HepG2 (cell line): ENCODE results near the gene SPRYD3. TPM values are rescaled to one million over a fixed set of nuclear protein-coding genes. Genes with fewer than 3 reads are reported as not detected.

Source experiments
- ATAD3A ChIP-seq: sonication (generic); formaldehyde crosslinking; IDR thresholded peaks from 2 replicates; pipeline ENCODE4 v1.4.0; 2020; ENCODE audit warnings: missing genetic modification reagents
- BHLHE40 ChIP-seq: IDR thresholded peaks from 2 replicates; pipeline ENCODE4 v1.6.1; 2011; ENCODE audit warnings: low read length, improper control_type of control experiment
- DMAP1 ChIP-seq: IDR thresholded peaks from 2 replicates; pipeline ENCODE4 v1.6.1; 2016
- HOMEZ ChIP-seq: IDR thresholded peaks from 2 replicates; pipeline ENCODE4 v1.6.1; 2016; ENCODE audit warnings: low read depth
- KMT2B ChIP-seq: IDR thresholded peaks from 2 replicates; pipeline ENCODE4 v1.6.1; 2016; ENCODE audit warnings: missing genetic modification reagents, missing compliant biosample characterization
- MTF1 ChIP-seq: sonication (generic); formaldehyde crosslinking; IDR thresholded peaks from 2 replicates; pipeline ENCODE4 v1.5.0; 2020; ENCODE audit warnings: missing genetic modification reagents
- MTF2 ChIP-seq: sonication (generic); formaldehyde crosslinking; IDR thresholded peaks from 2 replicates; pipeline ENCODE4 v1.5.0; 2020; ENCODE audit warnings: missing genetic modification reagents, borderline replicate concordance
- NR2C2 ChIP-seq: sonication (generic); formaldehyde crosslinking; IDR thresholded peaks from 2 replicates; pipeline ENCODE4 v1.4.0; 2020; ENCODE audit warnings: missing genetic modification reagents, mild to moderate bottlenecking, moderate library complexity, borderline replicate concordance
- PAF1 ChIP-seq: IDR thresholded peaks from 2 replicates; pipeline ENCODE4 v1.6.1; 2016; ENCODE audit warnings: missing genetic modification reagents, missing compliant biosample characterization
- PREB ChIP-seq: sonication (generic); formaldehyde crosslinking; IDR thresholded peaks from 2 replicates; pipeline ENCODE4 v1.4.0; 2020; ENCODE audit warnings: missing genetic modification reagents
- THAP11 ChIP-seq: IDR thresholded peaks from 2 replicates; pipeline ENCODE4 v1.6.1; 2016; ENCODE audit warnings: missing biosample characterization, missing genetic modification reagents
- TMF1 ChIP-seq: sonication (generic); formaldehyde crosslinking; IDR thresholded peaks from 2 replicates; pipeline ENCODE4 v1.8.1; 2022; ENCODE audit warnings: low read depth, missing genetic modification reagents
- XBP1 ChIP-seq: sonication (generic); formaldehyde crosslinking; IDR thresholded peaks from 2 replicates; pipeline ENCODE4 v1.5.0; 2020; ENCODE audit warnings: missing genetic modification reagents
- ZBTB26 ChIP-seq: IDR thresholded peaks from 2 replicates; pipeline ENCODE4 v1.6.1; 2016; ENCODE audit warnings: missing compliant biosample characterization, missing genetic modification reagents, borderline replicate concordance
- ZNF3 ChIP-seq: IDR thresholded peaks from 2 replicates; pipeline ENCODE4 v1.7.0; 2017; ENCODE audit warnings: inconsistent platforms
- ZNF331 ChIP-seq: sonication (generic); formaldehyde crosslinking; IDR thresholded peaks from 2 replicates; pipeline ENCODE4 v1.4.0; 2020; ENCODE audit warnings: missing genetic modification reagents
- ZNF333 ChIP-seq: sonication (generic); formaldehyde crosslinking; IDR thresholded peaks from 2 replicates; pipeline ENCODE4 v1.4.0; 2020; ENCODE audit warnings: mild to moderate bottlenecking, missing genetic modification reagents, borderline replicate concordance
- ZNF460 ChIP-seq: sonication (generic); formaldehyde crosslinking; IDR thresholded peaks from 2 replicates; pipeline ENCODE4 v1.5.1; 2020; ENCODE audit warnings: missing genetic modification reagents, mild to moderate bottlenecking, borderline replicate concordance
- ZNF616 ChIP-seq: sonication (generic); formaldehyde crosslinking; IDR thresholded peaks from 2 replicates; pipeline ENCODE4 v1.5.0; 2020; ENCODE audit warnings: low read depth, mild to moderate bottlenecking, missing genetic modification reagents
- ZNF713 ChIP-seq: sonication (generic); formaldehyde crosslinking; IDR thresholded peaks from 2 replicates; pipeline ENCODE4 v1.4.0; 2020; ENCODE audit warnings: mild to moderate bottlenecking, missing genetic modification reagents
- ZNF781 ChIP-seq: sonication (generic); formaldehyde crosslinking; IDR thresholded peaks from 2 replicates; pipeline ENCODE4 v1.5.1; 2020; ENCODE audit warnings: borderline replicate concordance, mild to moderate bottlenecking, missing genetic modification reagents; ENCODE audit errors: not compliant biosample characterization
- polyA plus RNA-seq, 8 experiments: library from polyadenylated mRNA; depleted of rRNA in 3 of 8; stranded (reverse) in 7 of 8; unstranded in 1 of 8; fragments of >200 nt; fragmentation: Illumina TruSeq in 4 of 8; extraction: Trizol in 4 of 8; gene quantifications; 2 replicates each; pipeline versions ENCODE4 v1.2.1 to v1.2.3, GENCODE V29; 2011 to 2016; ENCODE audit warnings: low read depth in 4 of 8, missing spikeins in 1 of 8, mixed read lengths in 1 of 8; ENCODE audit not compliant: insufficient read depth in 1 of 8
- total RNA-seq, 5 experiments: library from RNA; depleted of rRNA; stranded (reverse); fragments of >200 nt; fragmentation: Illumina TruSeq; extraction: Trizol; gene quantifications; 2 replicates each; pipeline ENCODE4 v1.2.3, GENCODE V29; 2016; ENCODE audit warnings: low read depth in 1 of 5
- TF ChIP-seq, protein P1 (sequence below): sonication (generic); formaldehyde crosslinking; IDR thresholded peaks from 2 replicates; pipeline ENCODE4 v1.5.1; 2020; ENCODE audit warnings: missing genetic modification reagents, mild to moderate bottlenecking, borderline replicate concordance
- TF ChIP-seq, protein P2 (sequence below): sonication (generic); formaldehyde crosslinking; IDR thresholded peaks from 2 replicates; pipeline ENCODE4 v1.4.0; 2020; ENCODE audit warnings: missing genetic modification reagents, borderline replicate concordance

SPRYD3 gene
- total and polyA plus RNA-seq, 2 of the 13 experiments (the other 11 are each of a cell fraction or from before 2014, with no cell fraction given): 9.0 to 9.2 TPM

- TF ChIP-seq HOMEZ (CRISPR knock-in tag) (peak; percentile 47; the same call in 1 of the 2 replicates), ZNF333 (no peak), KMT2B (CRISPR knock-in tag) (peak; percentile 33; the same call in 1 of the 2 replicates), ZNF781 (CRISPR knock-in tag) (no peak), ZNF713 (CRISPR knock-in tag) (no peak), DMAP1 (no peak), ZNF331 (CRISPR knock-in tag) (peak; percentile 73), PAF1 (CRISPR knock-in tag) (no peak), BHLHE40 (no peak; the same call in 1 of the 2 replicates), XBP1 (CRISPR knock-in tag) (no peak), TMF1 (CRISPR knock-in tag) (no peak), MTF1 (no peak), NR2C2 (peak; percentile 37; the same call in 1 of the 2 replicates), THAP11 (CRISPR knock-in tag) (peak; percentile 60), ZNF460 (no peak), ZNF616 (no peak), MTF2 (CRISPR knock-in tag) (peak; percentile 31; the same call in 1 of the 2 replicates), PREB (CRISPR knock-in tag) (no peak), ZNF3 (CRISPR knock-in tag) (no peak), ATAD3A (CRISPR knock-in tag) (no peak), ZBTB26 (CRISPR knock-in tag) (peak; percentile 49; the same call in 1 of the 2 replicates)
- TF ChIP-seq, protein P1, sequence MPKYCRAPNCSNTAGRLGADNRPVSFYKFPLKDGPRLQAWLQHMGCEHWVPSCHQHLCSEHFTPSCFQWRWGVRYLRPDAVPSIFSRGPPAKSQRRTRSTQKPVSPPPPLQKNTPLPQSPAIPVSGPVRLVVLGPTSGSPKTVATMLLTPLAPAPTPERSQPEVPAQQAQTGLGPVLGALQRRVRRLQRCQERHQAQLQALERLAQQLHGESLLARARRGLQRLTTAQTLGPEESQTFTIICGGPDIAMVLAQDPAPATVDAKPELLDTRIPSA (CRISPR knock-in tag): no peak
- TF ChIP-seq, protein P2, sequence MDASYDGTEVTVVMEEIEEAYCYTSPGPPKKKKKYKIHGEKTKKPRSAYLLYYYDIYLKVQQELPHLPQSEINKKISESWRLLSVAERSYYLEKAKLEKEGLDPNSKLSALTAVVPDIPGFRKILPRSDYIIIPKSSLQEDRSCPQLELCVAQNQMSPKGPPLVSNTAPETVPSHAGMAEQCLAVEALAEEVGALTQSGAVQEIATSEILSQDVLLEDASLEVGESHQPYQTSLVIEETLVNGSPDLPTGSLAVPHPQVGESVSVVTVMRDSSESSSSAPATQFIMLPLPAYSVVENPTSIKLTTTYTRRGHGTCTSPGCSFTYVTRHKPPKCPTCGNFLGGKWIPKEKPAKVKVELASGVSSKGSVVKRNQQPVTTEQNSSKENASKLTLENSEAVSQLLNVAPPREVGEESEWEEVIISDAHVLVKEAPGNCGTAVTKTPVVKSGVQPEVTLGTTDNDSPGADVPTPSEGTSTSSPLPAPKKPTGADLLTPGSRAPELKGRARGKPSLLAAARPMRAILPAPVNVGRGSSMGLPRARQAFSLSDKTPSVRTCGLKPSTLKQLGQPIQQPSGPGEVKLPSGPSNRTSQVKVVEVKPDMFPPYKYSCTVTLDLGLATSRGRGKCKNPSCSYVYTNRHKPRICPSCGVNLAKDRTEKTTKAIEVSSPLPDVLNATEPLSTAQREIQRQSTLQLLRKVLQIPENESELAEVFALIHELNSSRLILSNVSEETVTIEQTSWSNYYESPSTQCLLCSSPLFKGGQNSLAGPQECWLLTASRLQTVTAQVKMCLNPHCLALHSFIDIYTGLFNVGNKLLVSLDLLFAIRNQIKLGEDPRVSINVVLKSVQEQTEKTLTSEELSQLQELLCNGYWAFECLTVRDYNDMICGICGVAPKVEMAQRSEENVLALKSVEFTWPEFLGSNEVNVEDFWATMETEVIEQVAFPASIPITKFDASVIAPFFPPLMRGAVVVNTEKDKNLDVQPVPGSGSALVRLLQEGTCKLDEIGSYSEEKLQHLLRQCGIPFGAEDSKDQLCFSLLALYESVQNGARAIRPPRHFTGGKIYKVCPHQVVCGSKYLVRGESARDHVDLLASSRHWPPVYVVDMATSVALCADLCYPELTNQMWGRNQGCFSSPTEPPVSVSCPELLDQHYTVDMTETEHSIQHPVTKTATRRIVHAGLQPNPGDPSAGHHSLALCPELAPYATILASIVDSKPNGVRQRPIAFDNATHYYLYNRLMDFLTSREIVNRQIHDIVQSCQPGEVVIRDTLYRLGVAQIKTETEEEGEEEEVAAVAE (CRISPR knock-in tag): no peak
These were observed 17.7 kb downstream of the SPRYD3 start (continued) for GRCh38 chr12:53061404-53062010.
